Measurements from ENCODE around the gene FEZ2.

FEZ2 gene

GRCh38 chr2:36516136-36516870 lies 81.7 kb downstream of the FEZ2 start:
- Histone ChIP-seq H3K27me3 (replicated peaks; ENCODE audit: control insufficient read depth, insufficient read depth, low read length, poor library complexity, severe bottlenecking) (no peaks in the 10 kb centered on the region), H3K27ac (ENCODE audit: insufficient read depth, low read length, poor library complexity, severe bottlenecking) (no peak overlapping the region), H3K36me3 (ENCODE audit: control insufficient read depth, insufficient read depth, low read length) (no peaks in the 10 kb centered on the region), H3K9me3 (ENCODE audit: control insufficient read depth, low read length) (no peaks in the 10 kb centered on the region), H3K4me3 (ENCODE audit: insufficient read depth, low read depth, low read length, poor library complexity, severe bottlenecking) (no peak overlapping the region), H3K4me1 (ENCODE audit: control insufficient read depth, insufficient read depth, low read length, poor library complexity, severe bottlenecking) (no peaks in the 10 kb centered on the region)
- DNase-seq, result no peak

- no peak overlapping the region for H3K4me3 ChIP-seq (ENCODE audit: insufficient read depth, low read depth, low read length, poor library complexity, severe bottlenecking)
- H3K36me3 ChIP-seq (ENCODE audit: control insufficient read depth, insufficient read depth, low read length), result no peaks in the 10 kb centered on the region
- no peaks in the 10 kb centered on the region for H3K4me1 ChIP-seq (ENCODE audit: control insufficient read depth, insufficient read depth, low read length, poor library complexity, severe bottlenecking)
- H3K27me3 ChIP-seq (replicated peaks; ENCODE audit: control insufficient read depth, insufficient read depth, low read length, poor library complexity, severe bottlenecking), result no peaks in the 10 kb centered on the region
- DNase-seq, result no peak
- H3K9me3 ChIP-seq (ENCODE audit: control insufficient read depth, low read length), result no peaks in the 10 kb centered on the region
- H3K27ac ChIP-seq (ENCODE audit: insufficient read depth, low read length, poor library complexity, severe bottlenecking), result no peak overlapping the region
These were observed 82.4 kb downstream of the FEZ2 start for GRCh38 chr2:36515538-36515937.

- Histone ChIP-seq H3K9me3 (ENCODE audit: control insufficient read depth, low read length) (no peaks in the 10 kb centered on the region), H3K27me3 (replicated peaks; ENCODE audit: control insufficient read depth, insufficient read depth, low read length, poor library complexity, severe bottlenecking) (no peaks in the 10 kb centered on the region), H3K4me3 (ENCODE audit: insufficient read depth, low read depth, low read length, poor library complexity, severe bottlenecking) (no peak overlapping the region), H3K36me3 (ENCODE audit: control insufficient read depth, insufficient read depth, low read length) (no peaks in the 10 kb centered on the region), H3K4me1 (ENCODE audit: control insufficient read depth, insufficient read depth, low read length, poor library complexity, severe bottlenecking) (no peaks in the 10 kb centered on the region), H3K27ac (ENCODE audit: insufficient read depth, low read length, poor library complexity, severe bottlenecking) (no peak overlapping the region)
- no peak for DNase-seq
These were observed 84.3 kb downstream of the FEZ2 start for GRCh38 chr2:36513661-36514060.

GRCh38 chr2:36512705-36513104 lies 85.3 kb downstream of the FEZ2 start:
- Histone ChIP-seq H3K4me3 (ENCODE audit: insufficient read depth, low read depth, low read length, poor library complexity, severe bottlenecking) (no peak overlapping the region), H3K27me3 (replicated peaks; ENCODE audit: control insufficient read depth, insufficient read depth, low read length, poor library complexity, severe bottlenecking) (no peaks in the 10 kb centered on the region), H3K27ac (ENCODE audit: insufficient read depth, low read length, poor library complexity, severe bottlenecking) (no peak overlapping the region), H3K36me3 (ENCODE audit: control insufficient read depth, insufficient read depth, low read length) (no peaks in the 10 kb centered on the region), H3K9me3 (ENCODE audit: control insufficient read depth, low read length) (no peaks in the 10 kb centered on the region), H3K4me1 (ENCODE audit: control insufficient read depth, insufficient read depth, low read length, poor library complexity, severe bottlenecking) (no peaks in the 10 kb centered on the region)
- no peak for DNase-seq

- H3K4me3 ChIP-seq (ENCODE audit: insufficient read depth, low read depth, low read length, poor library complexity, severe bottlenecking), result no peak overlapping the region
- no peaks in the 10 kb centered on the region for H3K27me3 ChIP-seq (replicated peaks; ENCODE audit: control insufficient read depth, insufficient read depth, low read length, poor library complexity, severe bottlenecking)
- H3K36me3 ChIP-seq (ENCODE audit: control insufficient read depth, insufficient read depth, low read length), result no peaks in the 10 kb centered on the region
- no peaks in the 10 kb centered on the region for H3K4me1 ChIP-seq (ENCODE audit: control insufficient read depth, insufficient read depth, low read length, poor library complexity, severe bottlenecking)
- H3K9me3 ChIP-seq (ENCODE audit: control insufficient read depth, low read length), result no peaks in the 10 kb centered on the region
- no peak overlapping the region for H3K27ac ChIP-seq (ENCODE audit: insufficient read depth, low read length, poor library complexity, severe bottlenecking)
- no peak for DNase-seq
These were observed 85.9 kb downstream of the FEZ2 start for GRCh38 chr2:36511858-36512603.

GRCh38 chr2:36509075-36509474 lies 88.9 kb downstream of the FEZ2 start:
- no peaks in the 10 kb centered on the region for H3K36me3 ChIP-seq (ENCODE audit: control insufficient read depth, insufficient read depth, low read length)
- no peak overlapping the region for H3K4me3 ChIP-seq (ENCODE audit: insufficient read depth, low read depth, low read length, poor library complexity, severe bottlenecking)
- no peak for DNase-seq
- no peaks in the 10 kb centered on the region for H3K27me3 ChIP-seq (replicated peaks; ENCODE audit: control insufficient read depth, insufficient read depth, low read length, poor library complexity, severe bottlenecking)
- H3K27ac ChIP-seq (ENCODE audit: insufficient read depth, low read length, poor library complexity, severe bottlenecking), result no peak overlapping the region
- H3K4me1 ChIP-seq (ENCODE audit: control insufficient read depth, insufficient read depth, low read length, poor library complexity, severe bottlenecking), result no peaks in the 10 kb centered on the region
- no peaks in the 10 kb centered on the region for H3K9me3 ChIP-seq (ENCODE audit: control insufficient read depth, low read length)

GRCh38 chr2:36507408-36507812 lies 90.6 kb downstream of the FEZ2 start:
- Histone ChIP-seq H3K9me3 (ENCODE audit: control insufficient read depth, low read length) (no peaks in the 10 kb centered on the region), H3K4me3 (ENCODE audit: insufficient read depth, low read depth, low read length, poor library complexity, severe bottlenecking) (no peak overlapping the region), H3K4me1 (ENCODE audit: control insufficient read depth, insufficient read depth, low read length, poor library complexity, severe bottlenecking) (no peaks in the 10 kb centered on the region), H3K27ac (ENCODE audit: insufficient read depth, low read length, poor library complexity, severe bottlenecking) (no peak overlapping the region), H3K27me3 (replicated peaks; ENCODE audit: control insufficient read depth, insufficient read depth, low read length, poor library complexity, severe bottlenecking) (no peaks in the 10 kb centered on the region), H3K36me3 (ENCODE audit: control insufficient read depth, insufficient read depth, low read length) (no peaks in the 10 kb centered on the region)
- peak in 1 of 3 donors; percentile 2 for DNase-seq
